ENCODE data around the gene CPNE4. TPM values are rescaled to one million over a fixed set of nuclear protein-coding genes. Genes with fewer than 3 reads are reported as not detected.

CPNE4 gene
- total and polyA plus RNA-seq, 4 donors, result 0.02 to 1.6 (median 0.29) TPM

DNA sequence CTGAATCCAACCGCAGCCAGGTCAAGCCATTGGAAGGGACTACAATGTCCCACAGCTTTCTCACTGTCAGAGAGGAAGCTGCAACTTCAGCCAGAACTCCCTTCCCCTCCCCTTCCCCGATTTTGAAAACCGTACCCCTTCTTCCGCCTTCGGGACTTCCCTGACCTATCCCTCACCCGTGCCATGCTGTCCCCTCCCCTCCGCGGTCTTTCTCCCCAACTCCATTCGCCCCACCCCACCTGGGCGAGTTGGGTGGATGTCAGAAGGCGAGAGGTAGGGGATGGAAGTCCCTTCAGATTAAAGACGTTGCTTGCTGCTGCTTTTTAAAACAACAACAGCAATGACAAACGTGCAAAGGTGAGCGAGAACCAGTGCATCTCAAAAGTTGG lies 723 bp downstream of the CPNE4 start:
- Histone ChIP-seq H3K9ac (ENCODE audit: insufficient read depth in 1 of 2, low read length in 2 of 2) (no peak overlapping the region), H3K9me3 (ENCODE audit: control insufficient read depth in 4 of 4, insufficient read depth in 3 of 4, low read length in 3 of 4) (peaks cover 0 to 2% (median 0%) of the 10 kb centered on the region in 4 donors), H3K27me3 (ENCODE audit: control insufficient read depth in 3 of 3, insufficient read depth in 3 of 3, low read length in 2 of 3) (peaks cover 0 to 44% (median 38%) of the 10 kb centered on the region in 3 donors), H3K27ac (ENCODE audit: low read depth in 1 of 2, low read length in 1 of 2) (no peak overlapping the region), H3K36me3 (ENCODE audit: control insufficient read depth in 4 of 4, insufficient read depth in 4 of 4, low read length in 4 of 4) (no peaks in the 10 kb centered on the region), H3K4me1 (ENCODE audit: control insufficient read depth in 5 of 5, insufficient read depth in 5 of 5, low read length in 5 of 5) (peaks cover 0 to 8% (median 0%) of the 10 kb centered on the region in 5 donors), H3K4me3 (no peak overlapping the region)
- TF ChIP-seq, protein P1, sequence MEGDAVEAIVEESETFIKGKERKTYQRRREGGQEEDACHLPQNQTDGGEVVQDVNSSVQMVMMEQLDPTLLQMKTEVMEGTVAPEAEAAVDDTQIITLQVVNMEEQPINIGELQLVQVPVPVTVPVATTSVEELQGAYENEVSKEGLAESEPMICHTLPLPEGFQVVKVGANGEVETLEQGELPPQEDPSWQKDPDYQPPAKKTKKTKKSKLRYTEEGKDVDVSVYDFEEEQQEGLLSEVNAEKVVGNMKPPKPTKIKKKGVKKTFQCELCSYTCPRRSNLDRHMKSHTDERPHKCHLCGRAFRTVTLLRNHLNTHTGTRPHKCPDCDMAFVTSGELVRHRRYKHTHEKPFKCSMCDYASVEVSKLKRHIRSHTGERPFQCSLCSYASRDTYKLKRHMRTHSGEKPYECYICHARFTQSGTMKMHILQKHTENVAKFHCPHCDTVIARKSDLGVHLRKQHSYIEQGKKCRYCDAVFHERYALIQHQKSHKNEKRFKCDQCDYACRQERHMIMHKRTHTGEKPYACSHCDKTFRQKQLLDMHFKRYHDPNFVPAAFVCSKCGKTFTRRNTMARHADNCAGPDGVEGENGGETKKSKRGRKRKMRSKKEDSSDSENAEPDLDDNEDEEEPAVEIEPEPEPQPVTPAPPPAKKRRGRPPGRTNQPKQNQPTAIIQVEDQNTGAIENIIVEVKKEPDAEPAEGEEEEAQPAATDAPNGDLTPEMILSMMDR (IDR thresholded peaks at IDR 0.05; ENCODE audit: control extremely low read depth, extremely low read depth), result no peak
- WGBS, 2 donors, result 1 to 2% methylated on average over 14 of the region's 14 CpGs
- no peak for DNase-seq
- no peak for ATAC-seq (ENCODE audit: insufficient read depth, low FRiP score)

DNA sequence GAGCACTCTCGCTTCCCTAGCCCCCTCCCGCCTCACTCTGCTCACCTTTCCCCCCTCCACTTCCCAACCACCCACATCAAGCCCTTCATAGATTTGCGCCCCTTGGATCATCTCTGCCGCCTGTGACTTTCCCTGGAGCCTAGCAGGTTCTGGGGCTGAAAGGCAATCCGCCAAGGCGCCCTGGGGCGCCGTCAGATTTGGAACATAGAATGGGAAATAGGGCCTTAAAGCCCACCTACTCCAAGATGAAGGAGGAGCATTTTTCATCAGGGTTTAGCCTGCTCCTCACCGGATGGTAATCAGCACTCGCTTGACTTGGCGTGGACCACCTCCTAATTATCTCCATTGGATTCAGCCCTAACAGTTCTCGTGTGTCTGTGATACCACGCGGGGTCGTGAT lies 1.3 kb downstream of the CPNE4 start:
- H3K36me3 ChIP-seq (ENCODE audit: control insufficient read depth in 4 of 4, insufficient read depth in 4 of 4, low read length in 4 of 4), result no peaks in the 10 kb centered on the region
- H3K9me3 ChIP-seq (ENCODE audit: control insufficient read depth in 4 of 4, insufficient read depth in 3 of 4, low read length in 3 of 4), result peaks cover 0 to 2% (median 0%) of the 10 kb centered on the region in 4 donors
- TF ChIP-seq, protein P1 (IDR thresholded peaks at IDR 0.05; ENCODE audit: control extremely low read depth, extremely low read depth), result no peak
- 3 to 11% methylated on average over 14 of the region's 15 CpGs for WGBS, 2 donors
- H3K27ac ChIP-seq (ENCODE audit: low read depth in 1 of 2, low read length in 1 of 2), result no peak overlapping the region
- H3K27me3 ChIP-seq (ENCODE audit: control insufficient read depth in 3 of 3, insufficient read depth in 3 of 3, low read length in 2 of 3), result peaks cover 0 to 44% (median 38%) of the 10 kb centered on the region in 3 donors
- ATAC-seq (ENCODE audit: insufficient read depth, low FRiP score) (no peak), DNase-seq (no peak)
- H3K4me1 ChIP-seq (ENCODE audit: control insufficient read depth in 5 of 5, insufficient read depth in 5 of 5, low read length in 5 of 5), result peaks cover 0 to 8% (median 0%) of the 10 kb centered on the region in 5 donors
- H3K9ac ChIP-seq (ENCODE audit: insufficient read depth in 1 of 2, low read length in 2 of 2), result no peak overlapping the region
- H3K4me3 ChIP-seq, result no peak overlapping the region

DNA sequence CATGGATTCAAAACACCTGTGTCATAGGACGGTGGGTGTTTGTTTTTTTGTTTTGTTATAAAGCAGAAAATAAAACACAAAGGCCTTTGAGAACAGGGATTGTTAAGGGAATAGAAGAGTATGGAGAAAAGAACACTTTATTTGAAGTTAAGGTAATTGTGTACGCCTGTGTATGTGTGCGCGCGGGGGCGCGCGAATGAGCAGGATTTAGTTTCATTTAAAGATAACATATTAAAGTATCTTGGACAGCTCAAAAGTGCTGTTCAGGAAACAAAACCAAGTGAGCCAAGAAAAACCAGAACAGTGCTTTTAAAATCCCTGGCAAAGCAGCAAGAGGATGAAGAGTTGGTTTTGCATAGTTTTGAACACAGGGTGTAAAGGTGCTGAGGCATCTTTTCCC lies 1.9 kb downstream of the CPNE4 start:
- ATAC-seq (ENCODE audit: insufficient read depth, low FRiP score), result no peak
- Histone ChIP-seq H3K4me3 (no peak overlapping the region), H3K9me3 (ENCODE audit: control insufficient read depth in 4 of 4, insufficient read depth in 3 of 4, low read length in 3 of 4) (peaks cover 0 to 2% (median 0%) of the 10 kb centered on the region in 4 donors), H3K36me3 (ENCODE audit: control insufficient read depth in 4 of 4, insufficient read depth in 4 of 4, low read length in 4 of 4) (no peaks in the 10 kb centered on the region), H3K27me3 (ENCODE audit: control insufficient read depth in 3 of 3, insufficient read depth in 3 of 3, low read length in 2 of 3) (peaks cover 0 to 44% (median 38%) of the 10 kb centered on the region in 3 donors), H3K9ac (ENCODE audit: insufficient read depth in 1 of 2, low read length in 2 of 2) (no peak overlapping the region), H3K4me1 (ENCODE audit: control insufficient read depth in 5 of 5, insufficient read depth in 5 of 5, low read length in 5 of 5) (peaks cover 0 to 8% (median 0%) of the 10 kb centered on the region in 5 donors), H3K27ac (ENCODE audit: low read depth in 1 of 2, low read length in 1 of 2) (no peak overlapping the region)
- DNase-seq, result no peak
- WGBS, 2 donors, result 86 to 91% methylated on average over 8 of the region's 8 CpGs
- TF ChIP-seq, protein P1 (IDR thresholded peaks at IDR 0.05; ENCODE audit: control extremely low read depth, extremely low read depth), result no peak

Measured in lung (tissue), 12 donors.